CD14-positive monocyte (primary cell): ENCODE data around the gene MT4. TPM values are rescaled to one million over a fixed set of nuclear protein-coding genes. Genes with fewer than 3 reads are reported as not detected.
A peak's percentile ranks its signal among the peaks of the same experiment; 100 is the strongest.

Experiments
- DNase-seq, 3 donors: peaks; one replicate each; pipeline ENCODE4 v3.0.0-alpha.2; 2011 to 2022
- H2AFZ ChIP-seq: 2 replicates; pipeline ENCODE4 v1.6.0; 2012; ENCODE audit warnings: mild to moderate bottlenecking, low read depth, low read length, inconsistent platforms; ENCODE audit not compliant: insufficient read depth, poor library complexity, severe bottlenecking
- H3K27ac ChIP-seq, 2 donors: 1 replicate in 1 of 2; 2 replicates in 1 of 2; pipeline ENCODE4 v1.5.1; 2012 to 2013; ENCODE audit warnings: low read length in 2 of 2, control low read depth in 1 of 2, inconsistent platforms in 1 of 2, low read depth in 1 of 2, mild to moderate bottlenecking in 1 of 2
- H3K27me3 ChIP-seq, 2 donors: one replicate each; pipeline versions ENCODE4 v1.6.0 to v1.6.1; 2011 to 2013; ENCODE audit warnings: low read length in 2 of 2; ENCODE audit not compliant: control insufficient read depth in 2 of 2, insufficient read depth in 2 of 2
- H3K36me3 ChIP-seq, 2 donors: replicated peaks in 1 of 2; 1 replicate in 1 of 2; 2 replicates in 1 of 2; pipeline versions ENCODE4 v1.5.1 to v1.6.1; 2012 to 2013; ENCODE audit warnings: low read length in 2 of 2, control low read depth in 1 of 2, inconsistent platforms in 1 of 2, mild to moderate bottlenecking in 1 of 2; ENCODE audit not compliant: insufficient read depth in 2 of 2, control insufficient read depth in 1 of 2
- H3K4me1 ChIP-seq, 2 donors: 1 replicate in 1 of 2; 2 replicates in 1 of 2; pipeline versions ENCODE4 v1.5.1 to v1.6.1; 2012 to 2013; ENCODE audit warnings: low read length in 2 of 2, control low read depth in 1 of 2, inconsistent platforms in 1 of 2, mild to moderate bottlenecking in 1 of 2, moderate library complexity in 1 of 2; ENCODE audit not compliant: insufficient read depth in 2 of 2, control insufficient read depth in 1 of 2
- H3K4me2 ChIP-seq: replicated peaks from 2 replicates; pipeline ENCODE3; 2012; ENCODE audit warnings: low read length, moderate library complexity, mild to moderate bottlenecking; ENCODE audit not compliant: poor library complexity, severe bottlenecking; ENCODE audit errors: extremely low read depth
- H3K4me3 ChIP-seq, 3 experiments: fragments of 200-600 bp in 1 of 3; sonication (generic) in 1 of 3; replicated peaks in 1 of 3; 1 replicate in 2 of 3; 2 replicates in 1 of 3; pipeline ENCODE4 v1.5.1; 2011 to 2013; ENCODE audit warnings: low read length in 3 of 3, mild to moderate bottlenecking in 3 of 3, control low read depth in 2 of 3, low read depth in 2 of 3, inconsistent platforms in 1 of 3, moderate library complexity in 1 of 3
- H3K79me2 ChIP-seq: 2 replicates; pipeline ENCODE4 v1.6.0; 2012; ENCODE audit warnings: mild to moderate bottlenecking, control low read depth, inconsistent platforms, low read length, moderate library complexity; ENCODE audit not compliant: insufficient read depth
- H3K9ac ChIP-seq: 2 replicates; pipeline ENCODE4 v1.6.0; 2017; ENCODE audit warnings: low read length, mild to moderate bottlenecking; ENCODE audit not compliant: insufficient read depth, poor library complexity, severe bottlenecking
- H3K9me3 ChIP-seq, 2 donors: replicated peaks in 1 of 2; 1 replicate in 1 of 2; 2 replicates in 1 of 2; pipeline versions ENCODE4 v1.5.1 to v1.6.1; 2012 to 2013; ENCODE audit warnings: low read length in 2 of 2, control low read depth in 1 of 2; ENCODE audit not compliant: control insufficient read depth in 1 of 2, insufficient read depth in 1 of 2
- H4K20me1 ChIP-seq: 2 replicates; pipeline ENCODE4 v1.6.0; 2012; ENCODE audit warnings: mild to moderate bottlenecking, low read length, control low read depth, moderate library complexity; ENCODE audit not compliant: insufficient read depth
- H3K27ac Mint-ChIP-seq, 7 donors: one replicate each; pipeline ENCODE4 v1.8.0; 2020; ENCODE audit warnings: mild to moderate bottlenecking in 7 of 7, mixed read lengths in 7 of 7, moderate library complexity in 6 of 7, inconsistent platforms in 2 of 7
- H3K27me3 Mint-ChIP-seq, 3 donors: one replicate each; pipeline ENCODE4 v1.8.0; 2021 to 2022; ENCODE audit warnings: low read depth in 3 of 3, mild to moderate bottlenecking in 3 of 3, mixed read lengths in 3 of 3, moderate library complexity in 3 of 3, inconsistent platforms in 1 of 3
- H3K36me3 Mint-ChIP-seq, 2 donors: one replicate each; pipeline ENCODE4 v1.8.0; 2020; ENCODE audit warnings: mixed read lengths in 2 of 2, inconsistent platforms in 1 of 2, mild to moderate bottlenecking in 1 of 2
- H3K4me1 Mint-ChIP-seq: one replicate; pipeline ENCODE4 v1.8.0; 2020; ENCODE audit warnings: mild to moderate bottlenecking, mixed read lengths
- H3K4me3 Mint-ChIP-seq, 2 donors: one replicate each; pipeline ENCODE4 v1.8.0; 2020; ENCODE audit warnings: mild to moderate bottlenecking in 2 of 2, mixed read lengths in 2 of 2, moderate library complexity in 1 of 2
- H3K9me3 Mint-ChIP-seq, 7 donors: one replicate each; pipeline ENCODE4 v1.8.0; 2020 to 2022; ENCODE audit warnings: mixed read lengths in 7 of 7, mild to moderate bottlenecking in 6 of 7, moderate library complexity in 6 of 7, inconsistent platforms in 2 of 7
- WGBS: methylation state at CpG from one replicate; pipeline ENCODE4 v1.1.5; 2013; ENCODE audit warnings: missing lambda C conversion rate; ENCODE audit not compliant: insufficient coverage; 5-methylcytosine and 5-hydroxymethylcytosine counted together
- intact Hi-C, 2 donors: fragments of 100-400 bp; cut with micrococcal nuclease; formaldehyde crosslinking; loops; one replicate each; pipeline versions ENCODE4 v1.15.0 to v1.15.1; 2023
- polyA plus RNA-seq, 3 donors: library from polyadenylated mRNA; depleted of rRNA in 1 of 3; unstranded in 2 of 3; stranded (reverse) in 1 of 3; fragments of 300-500 nt in 2 of 3; fragments of >200 nt in 1 of 3; fragmentation: Illumina TruSeq in 2 of 3; gene quantifications; 1 replicate in 2 of 3; 2 replicates in 1 of 3; pipeline ENCODE4 v1.2.3, GENCODE V29; 2012 to 2021
- TF ChIP-seq, protein P1 (sequence below): fragments of 200-600 bp; IDR thresholded peaks from one replicate; pipeline ENCODE4 v1.8.0; 2022; ENCODE audit warnings: antibody characterized with exemption, mild to moderate bottlenecking

Gene MT4
- polyA plus RNA-seq, 3 donors: not detected

- intact Hi-C loops: no loop called here
- TF ChIP-seq, protein P1, sequence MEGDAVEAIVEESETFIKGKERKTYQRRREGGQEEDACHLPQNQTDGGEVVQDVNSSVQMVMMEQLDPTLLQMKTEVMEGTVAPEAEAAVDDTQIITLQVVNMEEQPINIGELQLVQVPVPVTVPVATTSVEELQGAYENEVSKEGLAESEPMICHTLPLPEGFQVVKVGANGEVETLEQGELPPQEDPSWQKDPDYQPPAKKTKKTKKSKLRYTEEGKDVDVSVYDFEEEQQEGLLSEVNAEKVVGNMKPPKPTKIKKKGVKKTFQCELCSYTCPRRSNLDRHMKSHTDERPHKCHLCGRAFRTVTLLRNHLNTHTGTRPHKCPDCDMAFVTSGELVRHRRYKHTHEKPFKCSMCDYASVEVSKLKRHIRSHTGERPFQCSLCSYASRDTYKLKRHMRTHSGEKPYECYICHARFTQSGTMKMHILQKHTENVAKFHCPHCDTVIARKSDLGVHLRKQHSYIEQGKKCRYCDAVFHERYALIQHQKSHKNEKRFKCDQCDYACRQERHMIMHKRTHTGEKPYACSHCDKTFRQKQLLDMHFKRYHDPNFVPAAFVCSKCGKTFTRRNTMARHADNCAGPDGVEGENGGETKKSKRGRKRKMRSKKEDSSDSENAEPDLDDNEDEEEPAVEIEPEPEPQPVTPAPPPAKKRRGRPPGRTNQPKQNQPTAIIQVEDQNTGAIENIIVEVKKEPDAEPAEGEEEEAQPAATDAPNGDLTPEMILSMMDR: no peak
- Mint-ChIP-seq H3K9me3 (peaks cover 0 to 3% (median 0%) of the 10 kb centered on the region in 7 donors), H3K27ac (peak overlapping the region; percentile 87 to 96 (median 94)), H3K4me1 (peaks cover 43% of the 10 kb centered on the region), H3K27me3 (peaks cover 5 to 7% (median 5%) of the 10 kb centered on the region in 3 donors), H3K36me3 (no peaks in the 10 kb centered on the region), H3K4me3 (peak overlapping the region in 1 of 2 donors; percentile 87)
- H3K27me3 ChIP-seq: peaks cover 0 to 3% of the 10 kb centered on the region in 2 donors
- peak overlapping the region; percentile 81 to 93 for H3K27ac ChIP-seq
- no peaks in the 10 kb centered on the region for H3K79me2 ChIP-seq
- DNase-seq: peak in 1 of 3 donors; percentile 12
- no peak overlapping the region for H3K9ac ChIP-seq
- H3K9me3 ChIP-seq: no peaks in the 10 kb centered on the region
- H3K4me2 ChIP-seq: peak overlapping the region; percentile 87
- 94% methylated on average over 2 of the region's 2 CpGs for WGBS
- no peaks in the 10 kb centered on the region for H4K20me1 ChIP-seq
- H2AFZ ChIP-seq: peak overlapping the region; percentile 61
- H3K4me1 ChIP-seq: peaks cover 34 to 41% of the 10 kb centered on the region in 2 donors
- no peaks in the 10 kb centered on the region for H3K36me3 ChIP-seq
- peak overlapping the region in 1 of 3 experiments; percentile 97 for H3K4me3 ChIP-seq
Observed at GRCh38 chr16:56610609-56611111, 45.8 kb downstream of the MT4 start.

- H3K4me3 ChIP-seq: no peak overlapping the region
- no peaks in the 10 kb centered on the region for H3K36me3 ChIP-seq
- no peaks in the 10 kb centered on the region for H3K36me3 Mint-ChIP-seq
- TF ChIP-seq, protein P1: no peak
- H3K9ac ChIP-seq: no peak overlapping the region
- peaks cover 0 to 3% (median 0%) of the 10 kb centered on the region in 7 donors for H3K9me3 Mint-ChIP-seq
- no peaks in the 10 kb centered on the region for H4K20me1 ChIP-seq
- H2AFZ ChIP-seq: no peak overlapping the region
- peaks cover 8 to 10% (median 9%) of the 10 kb centered on the region in 3 donors for H3K27me3 Mint-ChIP-seq
- 71% methylated on average over 1 of the region's 2 CpGs for WGBS
- H3K4me3 Mint-ChIP-seq: no peak overlapping the region
- intact Hi-C loops: no loop called here
- peaks cover 43% of the 10 kb centered on the region for H3K4me1 Mint-ChIP-seq
- H3K27ac ChIP-seq: peak overlapping the region in 1 of 2 donors; percentile 93
- no peak overlapping the region for H3K4me2 ChIP-seq
- peaks cover 34 to 41% of the 10 kb centered on the region in 2 donors for H3K4me1 ChIP-seq
- DNase-seq: no peak
- no peaks in the 10 kb centered on the region for H3K9me3 ChIP-seq
- peak overlapping the region in 6 of 7 donors; percentile 11 to 95 (median 85) for H3K27ac Mint-ChIP-seq
- peaks cover 0 to 8% of the 10 kb centered on the region in 2 donors for H3K27me3 ChIP-seq
- H3K79me2 ChIP-seq: no peaks in the 10 kb centered on the region
Observed at GRCh38 chr16:56611281-56611833, 46.5 kb downstream of the MT4 start.
